ENCODE results near the gene DYNC1H1. TPM values are rescaled to one million over a fixed set of nuclear protein-coding genes. Genes with fewer than 3 reads are reported as not detected.

Gene DYNC1H1
- total RNA-seq, 1 experiment from 2014 or later: 361 TPM

DNA sequence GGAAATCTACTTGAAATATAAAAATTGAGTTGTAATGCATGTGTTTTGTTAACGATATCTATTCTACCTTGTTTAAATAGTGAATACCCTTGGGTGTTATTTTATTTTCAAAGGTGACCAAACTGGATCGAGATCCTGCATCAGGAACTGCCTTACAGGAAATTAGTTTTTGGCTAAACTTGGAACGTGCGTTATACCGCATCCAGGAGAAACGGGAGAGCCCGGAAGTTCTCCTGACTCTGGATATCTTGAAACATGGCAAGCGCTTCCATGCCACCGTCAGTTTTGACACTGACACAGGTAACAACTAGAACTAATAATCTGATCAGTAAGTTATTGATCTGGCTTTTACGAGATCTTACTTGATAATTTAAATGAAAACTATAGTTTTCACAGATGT lies 15.9 kb downstream of the DYNC1H1 start:
- BruUV-seq (replicated peaks): no TSS peak
- H3K9me3 ChIP-seq (ENCODE audit: control insufficient read depth in 1 of 2, insufficient read depth in 1 of 2, low read depth in 1 of 2, low read length in 2 of 2): no peaks in the 10 kb centered on the region
- H3K4me3 ChIP-seq (replicated peaks in 1 of 2; ENCODE audit: low read depth in 1 of 2, low read length in 2 of 2): no peak overlapping the region
- H2AFZ ChIP-seq (ENCODE audit: low read depth, low read length, poor library complexity, severe bottlenecking): no peak overlapping the region
- DNase-seq (ENCODE audit: low read depth, low spot score): no peak
- peak overlapping the region; percentile 22; the same call in 1 of the 2 replicates for H3K27ac ChIP-seq (ENCODE audit: low read depth, low read length)
- peaks cover 12 to 14% of the 10 kb centered on the region in 2 experiments for H3K4me1 ChIP-seq (ENCODE audit: control insufficient read depth in 1 of 2, insufficient read depth in 2 of 2, low read length in 2 of 2)
- H3K79me2 ChIP-seq (ENCODE audit: insufficient read depth, low read length): peaks cover 15% of the 10 kb centered on the region
- peaks cover 36 to 50% of the 10 kb centered on the region in 2 experiments; a peak in 3 of 4 replicates for H3K36me3 ChIP-seq (ENCODE audit: control insufficient read depth in 1 of 2, insufficient read depth in 2 of 2, low read length in 2 of 2)
- peak overlapping the region; percentile 29 for H3K4me2 ChIP-seq (ENCODE audit: low read length)
- RAD21 ChIA-PET (ENCODE audit: low non-redundant PET in 1 of 2, low total read pairs in 2 of 2, uncharacterized antibody in 2 of 2, unreplicated experiment in 2 of 2): no interaction called here
- H4K20me1 ChIP-seq (ENCODE audit: insufficient read depth): no peaks in the 10 kb centered on the region
- POLR2A ChIA-PET: no interaction called here
- ATAC-seq: no peak; the same call in 1 of the 2 replicates
- H3K9me2 ChIP-seq (ENCODE audit: insufficient read depth): no peaks in the 10 kb centered on the region
- CTCF ChIA-PET: no interaction called here
- intact Hi-C loops (cut with micrococcal nuclease): no loop called here
- TF ChIP-seq SIN3A (IDR thresholded peaks at IDR 0.05; ENCODE audit: low read depth): no peak
- no peak for TF ChIP-seq YY1 (IDR thresholded peaks at IDR 0.05; ENCODE audit: extremely low read depth, insufficient replicate concordance, low read depth, low read length)
- TF ChIP-seq, protein P1, sequence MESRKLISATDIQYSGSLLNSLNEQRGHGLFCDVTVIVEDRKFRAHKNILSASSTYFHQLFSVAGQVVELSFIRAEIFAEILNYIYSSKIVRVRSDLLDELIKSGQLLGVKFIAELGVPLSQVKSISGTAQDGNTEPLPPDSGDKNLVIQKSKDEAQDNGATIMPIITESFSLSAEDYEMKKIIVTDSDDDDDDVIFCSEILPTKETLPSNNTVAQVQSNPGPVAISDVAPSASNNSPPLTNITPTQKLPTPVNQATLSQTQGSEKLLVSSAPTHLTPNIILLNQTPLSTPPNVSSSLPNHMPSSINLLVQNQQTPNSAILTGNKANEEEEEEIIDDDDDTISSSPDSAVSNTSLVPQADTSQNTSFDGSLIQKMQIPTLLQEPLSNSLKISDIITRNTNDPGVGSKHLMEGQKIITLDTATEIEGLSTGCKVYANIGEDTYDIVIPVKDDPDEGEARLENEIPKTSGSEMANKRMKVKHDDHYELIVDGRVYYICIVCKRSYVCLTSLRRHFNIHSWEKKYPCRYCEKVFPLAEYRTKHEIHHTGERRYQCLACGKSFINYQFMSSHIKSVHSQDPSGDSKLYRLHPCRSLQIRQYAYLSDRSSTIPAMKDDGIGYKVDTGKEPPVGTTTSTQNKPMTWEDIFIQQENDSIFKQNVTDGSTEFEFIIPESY (IDR thresholded peaks at IDR 0.05; ENCODE audit: extremely low read depth, insufficient replicate concordance, low read length): no peak
- TF ChIP-seq EZH2phosphoT487 (IDR thresholded peaks at IDR 0.05; ENCODE audit: borderline replicate concordance): no peak
- TF ChIP-seq CTCF (IDR thresholded peaks at IDR 0.05 in 2 of 3, conservative IDR thresholded peaks at IDR 0.05 in 1 of 3; ENCODE audit: borderline replicate concordance in 1 of 3, insufficient read depth in 1 of 3, low read depth in 2 of 3, low read length in 2 of 3): no peak
- TF ChIP-seq SRF (IDR thresholded peaks at IDR 0.05; ENCODE audit: low read depth): no peak
- no peak for TF ChIP-seq EGR1 (IDR thresholded peaks at IDR 0.05; ENCODE audit: low read depth)
- no peak for TF ChIP-seq CEBPB (IDR thresholded peaks at IDR 0.05; ENCODE audit: low read depth)
- no peak for TF ChIP-seq POLR2A (IDR thresholded peaks at IDR 0.05; ENCODE audit: borderline replicate concordance, extremely low read depth, insufficient read depth, insufficient read length)
- no peak for TF ChIP-seq FOSL1 (IDR thresholded peaks at IDR 0.05; ENCODE audit: low read depth)
- no peak for TF ChIP-seq REST (IDR thresholded peaks at IDR 0.05; ENCODE audit: low read depth)
- TF ChIP-seq ELF1 (IDR thresholded peaks at IDR 0.05; ENCODE audit: borderline replicate concordance, low read depth): no peak
- TF ChIP-seq RAD21 (IDR thresholded peaks at IDR 0.05; ENCODE audit: low read depth): no peak
- TF ChIP-seq POLR2AphosphoS5 (IDR thresholded peaks at IDR 0.05; ENCODE audit: low read depth, low read length): no peak
- TF ChIP-seq, protein P2, sequence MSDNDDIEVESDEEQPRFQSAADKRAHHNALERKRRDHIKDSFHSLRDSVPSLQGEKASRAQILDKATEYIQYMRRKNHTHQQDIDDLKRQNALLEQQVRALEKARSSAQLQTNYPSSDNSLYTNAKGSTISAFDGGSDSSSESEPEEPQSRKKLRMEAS (IDR thresholded peaks at IDR 0.05): no peak
- H3K27me3 ChIP-seq (ENCODE audit: insufficient read depth, low read length): no peaks in the 10 kb centered on the region
- H3K9ac ChIP-seq (ENCODE audit: low read length): no peak overlapping the region

All from HCT116 (cell line).